Measurements from ENCODE around the gene SLC10A7.

SLC10A7 gene

GRCh38 chr4:146294776-146295175, 227.0 kb downstream of the SLC10A7 start:
- no peak for DNase-seq

- DNase-seq, result no peak
Observed at GRCh38 chr4:146292508-146292907, 229.2 kb downstream of the SLC10A7 start.

GRCh38 chr4:146291313-146291712, 230.4 kb downstream of the SLC10A7 start:
- DNase-seq, result no peak

GRCh38 chr4:146288193-146288592, 233.5 kb downstream of the SLC10A7 start:
- no peak for DNase-seq

- DNase-seq, result no peak
Observed at GRCh38 chr4:146285037-146285436, 236.7 kb downstream of the SLC10A7 start.

GRCh38 chr4:146283758-146284651, 237.7 kb downstream of the SLC10A7 start:
- no peak for DNase-seq

GRCh38 chr4:146282657-146283056, 239.1 kb downstream of the SLC10A7 start:
- no peak for DNase-seq

- DNase-seq, result no peak
Observed at GRCh38 chr4:146278986-146279385, 242.8 kb downstream of the SLC10A7 start.

GRCh38 chr4:146275370-146275769, 246.4 kb downstream of the SLC10A7 start:
- no peak for DNase-seq

- no peak for DNase-seq
Observed at GRCh38 chr4:146274774-146275173, 247.0 kb downstream of the SLC10A7 start.

- DNase-seq, result no peak
Observed at GRCh38 chr4:146273204-146273901, 248.4 kb downstream of the SLC10A7 start.

- no peak for DNase-seq
Observed at GRCh38 chr4:146271466-146271865, 250.3 kb downstream of the SLC10A7 start.

- no peak for DNase-seq
Observed at GRCh38 chr4:146269228-146269653, 252.5 kb downstream of the SLC10A7 start.

GRCh38 chr4:146267826-146268225, 253.9 kb downstream of the SLC10A7 start:
- DNase-seq, result no peak

- DNase-seq, result no peak
Observed at GRCh38 chr4:146265950-146266490, 255.7 kb downstream of the SLC10A7 start.

GRCh38 chr4:146263793-146264192, 257.9 kb downstream of the SLC10A7 start:
- no peak for DNase-seq

- no peak for DNase-seq
Observed at GRCh38 chr4:146261041-146261440, 260.7 kb downstream of the SLC10A7 start.

- no peak for DNase-seq
Observed at GRCh38 chr4:146260521-146260920, 261.2 kb downstream of the SLC10A7 start.

GRCh38 chr4:146257511-146257910, 264.2 kb downstream of the SLC10A7 start:
- DNase-seq, result no peak

- no peak for DNase-seq
Observed at GRCh38 chr4:146256328-146256727, 265.4 kb downstream of the SLC10A7 start.

GRCh38 chr4:146255874-146256273, 265.9 kb downstream of the SLC10A7 start:
- DNase-seq, result no peak

- no peak for DNase-seq
Observed at GRCh38 chr4:146255463-146255862, 266.3 kb downstream of the SLC10A7 start.

- no peak for DNase-seq
Observed at GRCh38 chr4:146252969-146253611, 268.6 kb downstream of the SLC10A7 start.

Measured in NCI-H524 treated with DMSO at 0.1 percent for 48 hours (cell line).